Stimulated activated CD8-positive, alpha-beta memory T cell treated with anti-CD3 and anti-CD28 coated beads, Interleukin-7, amount 100 ng/mL, for 4 hours (primary cell): Measurements from ENCODE around the gene KIAA0040.

Experiments
- DNase-seq, 2 donors: peaks; one replicate each; pipeline ENCODE4 v3.0.0-alpha.2; 2020; ENCODE audit warnings: low read depth in 2 of 2

Gene KIAA0040

DNA sequence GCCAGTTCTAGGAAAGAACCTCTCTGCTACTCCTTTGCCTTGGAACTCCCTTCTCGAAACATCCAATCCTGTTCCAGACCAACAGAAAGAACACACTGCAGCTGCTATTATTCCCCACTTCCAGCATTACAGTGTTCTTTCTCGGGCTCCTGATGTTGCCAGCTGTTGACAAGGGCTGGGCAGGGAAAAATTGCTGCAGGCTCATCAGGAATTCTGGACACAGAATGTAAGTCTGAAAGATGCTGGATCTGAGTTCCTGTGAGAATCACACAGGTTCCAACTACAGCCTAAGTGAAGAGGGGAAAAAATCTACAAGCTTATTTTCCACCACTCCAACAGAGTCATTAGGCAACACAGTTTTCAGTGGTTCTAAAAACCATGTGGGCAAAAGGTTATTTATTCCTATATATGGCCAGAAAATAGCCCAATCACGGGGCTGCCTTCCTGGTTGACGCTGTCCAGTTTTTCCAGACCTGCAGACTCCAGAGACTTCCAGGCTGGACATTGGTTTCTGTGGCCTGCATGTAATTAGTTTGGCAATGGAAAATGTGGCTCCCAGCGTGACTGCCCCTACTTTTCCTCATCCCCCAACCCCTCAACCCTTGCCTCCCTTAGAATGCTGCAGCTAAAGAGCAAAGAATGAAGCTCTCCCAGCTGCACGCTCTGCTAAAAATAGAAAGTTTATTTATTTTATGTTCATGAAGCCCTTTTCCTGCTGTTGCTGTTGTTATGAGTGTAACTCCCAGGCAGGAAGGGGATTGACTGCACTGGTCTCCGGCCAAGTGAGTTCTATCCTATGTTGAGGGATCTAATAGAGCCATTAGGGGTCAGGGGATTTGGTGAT lies 8.3 kb upstream of the KIAA0040 start:
- DNase-seq: no peak

GRCh38 chr1:175198332-175198731 lies 5.8 kb upstream of the KIAA0040 start:
- DNase-seq: no peak

DNA sequence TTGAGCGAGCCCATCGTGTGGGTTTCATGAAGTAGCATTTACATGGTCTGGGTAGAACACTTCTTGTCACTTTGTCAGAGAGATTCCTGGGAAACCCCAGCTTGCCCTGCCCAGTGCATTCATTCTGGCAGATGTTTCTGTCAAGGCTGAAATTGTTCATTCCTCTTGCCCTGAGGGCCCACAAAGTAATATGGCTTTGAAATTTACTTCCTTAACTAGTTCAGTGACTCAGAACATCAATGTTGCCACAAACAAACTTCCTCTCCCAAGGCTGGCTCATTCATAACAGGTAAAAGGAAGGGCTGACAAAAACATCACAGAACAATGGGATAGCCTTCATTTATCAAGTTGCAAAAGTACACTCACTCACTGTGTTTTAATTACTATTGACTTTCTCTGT lies 5.0 kb upstream of the KIAA0040 start:
- DNase-seq: no peak

DNA sequence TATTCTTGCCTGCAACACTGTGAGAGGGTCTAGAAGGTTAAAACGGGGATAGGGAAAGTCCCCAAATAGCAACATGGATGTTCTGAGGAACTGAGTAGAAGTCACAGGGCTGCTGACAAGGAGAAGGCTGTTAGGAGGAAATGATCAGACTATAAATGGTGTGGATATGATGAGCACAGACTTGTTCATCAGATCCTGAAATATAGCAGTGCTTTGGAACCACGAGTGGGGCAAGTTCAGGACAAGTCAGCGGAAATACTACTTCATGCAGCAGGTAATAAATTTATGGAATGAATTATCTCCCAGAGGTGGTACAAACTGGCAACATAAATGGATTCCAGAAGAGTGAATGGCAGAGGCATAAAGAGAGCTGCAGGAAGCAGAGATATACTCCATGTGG lies 3.2 kb upstream of the KIAA0040 start:
- DNase-seq: no peak

DNA sequence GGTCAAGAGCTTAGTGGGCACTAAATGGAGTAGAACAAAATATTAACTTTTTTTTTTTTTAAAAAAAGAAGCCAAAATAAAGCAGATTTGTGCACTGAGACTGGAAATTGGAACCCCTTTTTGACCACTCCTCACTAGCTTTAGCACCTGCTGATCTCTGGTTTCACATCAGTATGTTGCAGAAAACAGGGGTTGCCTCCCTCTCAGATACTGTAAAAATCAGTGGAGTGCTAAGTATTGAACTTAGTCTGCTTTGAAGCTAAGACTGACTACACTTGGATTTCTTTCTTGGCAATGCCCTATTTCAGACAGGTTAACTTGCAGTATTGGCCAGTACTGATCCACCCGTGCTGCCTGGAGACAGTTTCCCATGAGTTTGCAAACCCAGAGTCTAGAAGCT lies 2.7 kb upstream of the KIAA0040 start:
- DNase-seq: no peak

DNA sequence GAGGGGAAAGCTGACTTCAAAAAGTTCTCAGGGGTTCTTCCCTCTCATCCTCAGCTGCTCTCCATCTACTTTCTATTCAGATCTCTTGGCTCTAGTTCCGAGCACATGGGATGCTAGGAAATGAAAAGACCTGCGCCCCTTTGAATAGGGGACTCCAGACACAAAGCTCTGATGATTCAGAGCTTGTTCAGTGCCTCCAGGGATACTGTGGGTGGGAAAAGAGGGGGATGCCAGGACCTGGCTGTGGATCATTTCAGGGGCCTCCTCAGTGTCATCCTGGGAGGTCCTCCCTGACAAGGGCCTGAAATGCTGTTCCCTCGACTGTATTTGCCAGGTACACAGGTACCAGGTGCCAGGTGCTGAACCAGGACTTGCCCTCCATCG lies 943 bp upstream of the KIAA0040 start:
- no peak for DNase-seq

DNA sequence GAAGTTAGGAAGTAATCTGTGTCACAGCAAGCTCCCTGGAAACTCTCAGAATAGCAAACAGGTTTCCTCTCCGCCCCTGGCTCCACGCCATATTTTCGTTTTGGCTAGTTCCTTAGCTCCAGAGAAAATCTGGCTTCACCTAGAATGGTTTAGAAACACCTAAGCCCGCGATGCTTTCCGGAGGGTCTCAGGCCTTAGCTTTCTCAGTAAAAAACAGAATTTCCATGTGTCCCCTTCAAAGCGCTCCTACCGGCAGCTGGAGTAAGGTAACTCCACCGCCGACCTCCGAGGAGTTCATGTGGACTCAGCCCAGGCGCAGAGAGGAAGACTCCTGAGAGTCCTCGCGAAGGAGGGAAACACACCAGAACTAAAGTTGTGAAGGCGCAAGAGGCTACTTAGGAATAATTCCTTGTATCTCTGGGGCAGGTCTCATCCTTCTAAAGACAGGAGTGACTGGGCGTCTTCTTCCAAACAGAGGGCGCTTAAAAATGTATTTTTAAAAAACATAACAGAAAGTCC lies 406 bp downstream of the KIAA0040 start:
- DNase-seq: no peak

DNA sequence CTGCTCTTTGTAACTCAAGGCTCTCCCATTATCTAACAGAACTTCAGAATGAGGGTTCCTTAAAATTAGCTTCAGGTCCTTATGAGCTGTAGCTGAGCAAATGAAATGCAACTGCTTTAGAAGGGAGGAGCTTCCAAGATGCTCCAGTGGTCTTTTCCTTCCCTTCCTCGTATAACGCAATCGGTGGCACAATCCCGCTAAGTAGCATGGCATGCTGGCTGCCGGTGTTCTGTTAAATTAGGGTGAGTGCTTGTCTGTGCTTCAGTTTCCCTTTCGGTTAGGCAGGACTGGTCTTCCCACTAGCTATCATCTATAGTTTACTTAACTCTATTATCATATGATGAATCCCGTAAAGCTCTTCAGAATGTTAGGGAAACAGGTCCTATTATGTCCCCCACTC lies 917 bp downstream of the KIAA0040 start:
- DNase-seq: no peak

DNA sequence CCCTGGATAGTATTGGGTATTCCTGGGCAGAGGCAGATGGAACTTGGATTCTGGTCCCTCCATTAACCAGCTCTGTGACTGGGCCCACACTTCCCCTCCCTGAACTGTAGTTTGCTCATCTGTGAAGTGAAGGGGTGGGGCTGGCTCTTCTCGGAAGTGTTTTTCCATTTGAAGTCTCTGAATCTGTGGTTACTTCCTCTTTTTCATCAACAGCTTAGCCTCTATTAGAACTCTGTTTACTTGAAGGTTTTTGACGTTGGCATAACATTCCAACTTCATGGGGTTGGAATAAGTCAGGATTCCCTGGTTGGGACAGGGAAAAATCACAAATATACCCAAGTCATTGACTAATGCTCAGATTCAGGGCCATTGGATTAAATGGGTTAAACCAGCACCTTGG lies 3.6 kb downstream of the KIAA0040 start:
- peak; percentile 37 to 40 for DNase-seq

- DNase-seq: no peak
Observed at GRCh38 chr1:175186433-175187160, 6.0 kb downstream of the KIAA0040 start.

GRCh38 chr1:175185903-175186302 lies 6.7 kb downstream of the KIAA0040 start:
- no peak for DNase-seq

DNA sequence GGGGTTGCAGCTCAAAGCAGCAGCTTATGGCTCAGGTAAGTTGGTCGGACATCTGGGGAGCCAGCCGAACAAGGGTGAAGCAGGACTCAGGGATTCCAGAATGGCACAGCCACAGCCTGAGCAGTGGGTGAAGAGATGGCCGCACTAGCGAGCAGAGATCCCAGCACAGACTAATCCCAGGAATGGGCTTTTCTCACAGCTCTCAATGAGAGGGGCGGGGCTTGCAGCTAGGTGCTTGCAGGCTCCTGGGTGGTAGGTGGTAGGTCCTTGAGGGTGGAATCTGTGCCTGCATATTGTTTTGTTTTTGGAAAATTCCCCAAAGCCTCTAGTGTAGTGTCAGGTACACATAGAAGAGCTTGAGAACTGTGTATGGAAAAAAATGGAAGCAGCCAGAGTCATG lies 9.0 kb downstream of the KIAA0040 start:
- no peak for DNase-seq

GRCh38 chr1:175182201-175182746 lies 10.3 kb downstream of the KIAA0040 start:
- DNase-seq: no peak

DNA sequence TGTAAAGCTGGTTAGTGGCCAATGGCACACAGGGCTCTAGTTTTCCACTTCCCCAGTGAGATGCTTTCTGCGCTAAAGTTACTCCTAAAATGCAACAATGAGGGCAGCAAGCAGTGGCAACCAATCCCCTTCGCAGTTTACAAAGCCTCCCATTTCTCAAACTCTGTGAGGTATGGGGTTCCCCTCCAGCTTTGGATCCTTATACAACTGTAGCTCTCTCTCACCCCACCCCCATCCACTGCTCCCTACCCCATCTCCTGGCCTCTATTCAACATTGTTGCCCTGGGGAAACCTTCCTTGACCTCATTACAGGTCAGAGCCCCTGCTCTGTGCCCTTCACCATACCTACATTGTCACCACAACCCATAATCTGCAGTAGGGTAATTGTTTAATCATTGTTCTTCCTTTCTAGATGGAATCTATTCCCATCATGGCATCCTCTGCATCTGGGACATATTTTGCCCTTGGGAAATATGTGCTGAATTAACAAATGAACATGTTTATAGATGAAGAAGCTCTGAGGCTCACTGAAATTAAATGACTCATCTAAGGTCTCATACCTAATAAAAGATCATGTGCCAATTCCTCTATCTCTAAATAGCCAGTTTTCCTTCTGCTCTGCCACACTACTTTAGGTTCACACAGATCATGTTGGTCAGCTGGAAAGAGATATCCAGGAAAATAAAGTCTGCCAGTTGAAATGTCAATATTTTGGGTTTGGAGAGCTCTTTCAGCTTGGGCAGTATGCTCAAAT lies 12.6 kb downstream of the KIAA0040 start:
- no peak for DNase-seq

DNA sequence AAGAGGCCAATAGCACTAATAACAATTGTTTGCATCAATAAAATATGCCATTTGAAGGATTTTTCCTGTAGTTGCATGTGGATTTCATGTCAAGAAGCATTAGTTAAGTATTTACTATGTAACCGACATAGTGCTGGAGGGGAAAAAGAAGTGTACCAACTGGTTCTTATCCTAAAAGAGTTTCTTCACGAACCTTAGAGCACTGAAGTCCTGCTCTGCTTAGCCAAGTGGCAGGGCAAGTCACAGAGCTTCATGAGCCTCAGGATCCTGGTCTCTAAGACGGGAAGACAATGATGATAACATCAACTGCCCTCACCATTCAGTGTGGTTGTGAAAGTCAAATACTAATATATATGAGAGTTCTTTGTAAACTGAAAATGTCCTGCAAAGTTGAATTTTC lies 14.1 kb downstream of the KIAA0040 start:
- DNase-seq: no peak

DNA sequence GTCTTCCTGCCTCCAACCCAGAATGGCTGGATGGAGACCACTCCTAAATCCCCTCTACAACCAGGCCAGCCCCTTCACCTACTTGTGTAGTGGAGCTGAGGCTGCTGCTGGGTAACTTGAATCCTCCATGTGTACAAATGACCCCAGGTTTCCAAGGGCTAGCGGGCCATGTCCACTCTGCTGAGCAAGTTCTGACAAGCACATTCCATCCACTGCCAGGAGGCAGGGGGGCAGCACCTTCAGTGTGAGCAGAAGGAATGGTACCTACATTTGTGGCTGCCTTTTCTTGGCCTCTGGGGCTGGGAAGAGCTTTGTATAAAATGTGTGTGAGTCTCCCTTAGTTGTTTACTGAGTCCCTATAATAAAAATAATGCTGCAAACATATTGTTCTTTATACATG lies 14.5 kb downstream of the KIAA0040 start:
- no peak for DNase-seq

DNA sequence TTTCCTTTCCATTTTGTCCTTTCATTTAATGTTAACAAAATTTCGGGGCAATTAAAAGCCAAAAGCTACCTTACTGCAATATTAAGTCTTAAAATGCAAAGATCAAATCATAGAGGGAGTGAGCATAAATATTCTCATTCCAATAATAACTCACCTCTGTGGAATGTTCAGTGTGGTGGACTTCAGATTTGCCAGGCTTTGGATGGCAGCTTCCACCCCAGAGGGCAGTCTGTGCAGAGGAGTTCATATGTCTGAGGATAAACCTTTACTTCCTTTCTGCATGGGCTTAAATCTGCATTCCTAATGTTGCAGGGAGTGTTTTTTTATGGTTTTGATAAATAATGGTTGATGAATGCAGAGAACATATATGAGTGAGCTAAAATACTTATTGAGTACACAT lies 16.3 kb downstream of the KIAA0040 start:
- DNase-seq: no peak

GRCh38 chr1:175174309-175175102 lies 18.1 kb downstream of the KIAA0040 start:
- DNase-seq: no peak

- DNase-seq: no peak
Observed at GRCh38 chr1:175173531-175173930, 19.0 kb downstream of the KIAA0040 start.

GRCh38 chr1:175172503-175172902 lies 20.1 kb downstream of the KIAA0040 start:
- no peak for DNase-seq
